Fibroblast of lung (primary cell): ENCODE results near the gene TBX19. TPM values are rescaled to one million over a fixed set of nuclear protein-coding genes. Genes with fewer than 3 reads are reported as not detected.

Experiments
- DNase-seq, 2 donors: peaks; one replicate each; pipeline versions ENCODE4 v3.0.0 to v3.0.0-alpha.2; 2010; ENCODE audit warnings: low read depth in 2 of 2
- H2AFZ ChIP-seq: 2 replicates; pipeline ENCODE4 v1.5.1; 2012; ENCODE audit warnings: low read length, control low read depth, inconsistent platforms
- H3K27ac ChIP-seq: 2 replicates; pipeline ENCODE4 v1.5.1; 2011; ENCODE audit warnings: low read length, control low read depth; ENCODE audit not compliant: insufficient read depth
- H3K27me3 ChIP-seq: 2 replicates; pipeline ENCODE4 v1.5.1; 2011; ENCODE audit warnings: mild to moderate bottlenecking, low read length; ENCODE audit not compliant: control insufficient read depth, insufficient read depth
- H3K36me3 ChIP-seq: 2 replicates; pipeline ENCODE4 v1.5.1; 2011; ENCODE audit warnings: low read length; ENCODE audit not compliant: control insufficient read depth, insufficient read depth
- H3K4me1 ChIP-seq: 2 replicates; pipeline ENCODE4 v1.5.1; 2011; ENCODE audit warnings: low read length; ENCODE audit not compliant: control insufficient read depth, insufficient read depth; ENCODE audit errors: extremely low read depth
- H3K4me2 ChIP-seq: 2 replicates; pipeline ENCODE4 v1.5.1; 2011; ENCODE audit warnings: low read length, control low read depth; ENCODE audit not compliant: insufficient read depth; ENCODE audit errors: extremely low read depth
- H3K4me3 ChIP-seq, 4 experiments: fragments of 200-600 bp in 1 of 4; sonication (generic) in 1 of 4; replicated peaks in 1 of 4; 2 replicates each; pipeline ENCODE4 v1.5.1; 2011 to 2016; ENCODE audit warnings: low read length in 4 of 4, low read depth in 3 of 4, mild to moderate bottlenecking in 3 of 4, control low read depth in 2 of 4, inconsistent platforms in 1 of 4, mixed read lengths in 1 of 4; ENCODE audit not compliant: insufficient read depth in 1 of 4; ENCODE audit errors: control extremely low read depth in 1 of 4
- H3K79me2 ChIP-seq: 2 replicates; pipeline ENCODE4 v1.5.1; 2012; ENCODE audit warnings: mild to moderate bottlenecking, low read length, inconsistent platforms; ENCODE audit not compliant: control insufficient read depth, insufficient read depth
- H3K9ac ChIP-seq: 2 replicates; pipeline ENCODE4 v1.5.1; 2011; ENCODE audit warnings: mild to moderate bottlenecking, low read length, control low read depth; ENCODE audit not compliant: insufficient read depth
- H3K9me3 ChIP-seq: 2 replicates; pipeline ENCODE4 v1.5.1; 2012; ENCODE audit warnings: low read depth, low read length; ENCODE audit not compliant: control insufficient read depth, insufficient read depth
- H4K20me1 ChIP-seq: 2 replicates; pipeline ENCODE4 v1.5.1; 2011; ENCODE audit warnings: low read length; ENCODE audit not compliant: control insufficient read depth, insufficient read depth; ENCODE audit errors: extremely low read depth
- EZH2 ChIP-seq: IDR thresholded peaks from 2 replicates; pipeline ENCODE4 v1.5.1; 2012; ENCODE audit warnings: low read length, control low read depth, mild to moderate bottlenecking; ENCODE audit errors: missing control alignments
- polyA plus RNA-seq, 2 donors: library from polyadenylated mRNA; depleted of rRNA in 1 of 2; stranded (reverse) in 1 of 2; unstranded in 1 of 2; fragments of >200 nt; gene quantifications; 2 replicates each; pipeline ENCODE4 v1.2.1, GENCODE V29; 2011 to 2012; ENCODE audit warnings: missing spikeins in 1 of 2
- total RNA-seq: library from RNA; depleted of rRNA; stranded (reverse); fragments of >200 nt; gene quantifications from 2 replicates; pipeline ENCODE4 v1.2.1, GENCODE V29; 2014
- TF ChIP-seq, protein P1 (sequence below), 2 donors: IDR thresholded peaks in 1 of 2; conservative IDR thresholded peaks in 1 of 2; 1 replicate in 1 of 2; 2 replicates in 1 of 2; pipeline ENCODE4 v1.5.1; 2011 to 2012; ENCODE audit warnings: low read length in 2 of 2, control low read depth in 1 of 2, inconsistent platforms in 1 of 2, low read depth in 1 of 2, mild to moderate bottlenecking in 1 of 2

The TBX19 gene
- total and polyA plus RNA-seq, 2 donors (not counting 1 experiment from before 2014, with no cell fraction given) = 0.94 to 1.2 TPM

DNA sequence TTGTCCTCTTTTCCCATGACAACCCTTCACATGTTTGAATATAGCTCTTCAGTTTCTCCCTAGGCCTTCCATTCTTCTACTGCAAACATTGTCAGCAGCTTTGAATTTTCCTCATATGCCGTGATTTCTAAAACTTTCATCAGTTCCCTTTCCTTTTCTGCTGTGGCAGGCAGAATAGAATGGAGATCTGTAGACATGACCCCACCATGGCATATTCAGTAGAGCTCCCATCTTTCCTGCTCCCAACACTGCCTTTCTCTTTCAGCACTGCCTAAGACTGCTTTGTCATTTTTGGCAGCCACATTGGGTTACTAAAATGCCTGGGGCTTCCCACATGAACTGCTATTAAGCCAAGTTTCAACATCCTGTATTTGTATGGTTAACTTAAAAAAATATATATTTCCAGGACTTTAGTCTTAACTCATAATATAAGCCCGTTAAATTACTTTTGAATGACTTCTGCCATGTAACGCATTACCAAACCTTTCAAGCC, 60.9 kb downstream of the TBX19 start:
- Histone ChIP-seq H3K36me3 (no peaks in the 10 kb centered on the region), H3K4me3 (no peak overlapping the region), H3K4me1 (no peaks in the 10 kb centered on the region), H4K20me1 (no peaks in the 10 kb centered on the region), H3K9ac (no peak overlapping the region), H3K27ac (no peak overlapping the region), H3K79me2 (no peaks in the 10 kb centered on the region), H3K27me3 (peaks cover 2% of the 10 kb centered on the region), H3K9me3 (no peaks in the 10 kb centered on the region), H2AFZ (no peak overlapping the region), H3K4me2 (no peak overlapping the region)
- peak; percentile 35 to 68 for DNase-seq
- TF ChIP-seq, protein P1, sequence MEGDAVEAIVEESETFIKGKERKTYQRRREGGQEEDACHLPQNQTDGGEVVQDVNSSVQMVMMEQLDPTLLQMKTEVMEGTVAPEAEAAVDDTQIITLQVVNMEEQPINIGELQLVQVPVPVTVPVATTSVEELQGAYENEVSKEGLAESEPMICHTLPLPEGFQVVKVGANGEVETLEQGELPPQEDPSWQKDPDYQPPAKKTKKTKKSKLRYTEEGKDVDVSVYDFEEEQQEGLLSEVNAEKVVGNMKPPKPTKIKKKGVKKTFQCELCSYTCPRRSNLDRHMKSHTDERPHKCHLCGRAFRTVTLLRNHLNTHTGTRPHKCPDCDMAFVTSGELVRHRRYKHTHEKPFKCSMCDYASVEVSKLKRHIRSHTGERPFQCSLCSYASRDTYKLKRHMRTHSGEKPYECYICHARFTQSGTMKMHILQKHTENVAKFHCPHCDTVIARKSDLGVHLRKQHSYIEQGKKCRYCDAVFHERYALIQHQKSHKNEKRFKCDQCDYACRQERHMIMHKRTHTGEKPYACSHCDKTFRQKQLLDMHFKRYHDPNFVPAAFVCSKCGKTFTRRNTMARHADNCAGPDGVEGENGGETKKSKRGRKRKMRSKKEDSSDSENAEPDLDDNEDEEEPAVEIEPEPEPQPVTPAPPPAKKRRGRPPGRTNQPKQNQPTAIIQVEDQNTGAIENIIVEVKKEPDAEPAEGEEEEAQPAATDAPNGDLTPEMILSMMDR (conservative IDR thresholded peaks at IDR 0.05 in 1 of 2, IDR thresholded peaks at IDR 0.05 in 1 of 2; ENCODE audit: low read depth in 1 of 2, low read length in 2 of 2) = no peak
- TF ChIP-seq EZH2 = no peak

DNA sequence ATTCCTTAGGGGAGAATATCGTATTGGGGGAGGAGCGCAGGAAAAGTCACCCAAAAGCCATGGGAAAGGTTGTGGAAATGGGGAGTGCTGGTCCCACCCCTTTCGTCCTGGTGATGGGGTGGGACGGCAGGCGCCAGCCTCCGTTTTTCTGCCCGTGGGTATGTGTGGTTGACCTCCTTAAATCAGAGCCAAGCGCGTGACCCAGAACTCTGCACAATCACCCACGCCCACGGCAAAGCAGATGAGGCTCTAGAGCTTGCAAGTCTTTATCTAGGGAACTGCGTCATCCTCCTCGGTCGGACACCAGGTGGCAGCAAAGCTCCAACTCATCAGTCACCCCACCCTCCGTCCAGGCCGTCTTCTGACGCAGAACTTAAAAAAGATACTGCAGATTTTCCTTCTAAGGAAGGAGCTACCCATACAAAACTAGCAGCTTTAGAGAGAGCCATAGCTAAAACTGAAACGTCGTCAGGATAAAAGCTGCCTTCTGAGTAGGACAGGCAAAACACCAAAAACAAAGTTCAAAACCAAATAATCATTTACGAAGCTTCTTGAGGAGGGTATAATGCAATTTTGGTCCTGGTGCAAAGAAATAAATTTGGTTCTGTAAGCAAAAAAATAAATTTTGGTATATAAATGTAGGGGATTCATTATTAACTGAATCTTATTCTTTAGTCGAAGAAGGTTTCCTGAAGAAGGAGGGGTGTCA, 62.0 kb downstream of the TBX19 start:
- Histone ChIP-seq H3K27ac (no peak overlapping the region), H3K9me3 (no peaks in the 10 kb centered on the region), H4K20me1 (no peaks in the 10 kb centered on the region), H2AFZ (peak overlapping the region; percentile 51), H3K4me2 (peak overlapping the region; percentile 65), H3K4me1 (no peaks in the 10 kb centered on the region), H3K9ac (no peak overlapping the region), H3K4me3 (peak overlapping the region in 2 of 4 experiments; percentile 33 to 37), H3K27me3 (peaks cover 2% of the 10 kb centered on the region), H3K79me2 (no peaks in the 10 kb centered on the region), H3K36me3 (no peaks in the 10 kb centered on the region)
- DNase-seq = peak; percentile 86 to 91
- TF ChIP-seq, protein P1 (conservative IDR thresholded peaks at IDR 0.05 in 1 of 2, IDR thresholded peaks at IDR 0.05 in 1 of 2; ENCODE audit: low read depth in 1 of 2, low read length in 2 of 2) = peak; percentile 47 to 72
- no peak for TF ChIP-seq EZH2

DNA sequence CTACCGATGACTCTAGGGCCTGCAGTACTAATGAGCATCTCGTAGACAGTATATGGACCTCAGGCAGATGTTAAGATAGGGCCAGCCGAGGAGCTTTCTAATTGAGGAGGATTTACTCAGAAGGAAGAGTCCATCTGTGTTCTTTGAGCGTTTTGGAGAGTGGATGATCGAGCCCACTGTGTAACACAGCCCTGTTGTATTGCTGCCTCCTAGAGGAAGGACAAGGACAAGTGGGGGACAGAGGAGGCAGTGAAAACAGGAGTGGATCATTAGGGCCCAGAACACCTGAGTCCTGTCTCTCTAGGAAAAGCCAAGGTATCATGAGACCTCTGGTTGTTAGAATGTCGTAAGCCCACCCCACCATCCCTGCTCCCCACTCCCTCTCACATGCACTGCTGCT, 62.9 kb downstream of the TBX19 start:
- Histone ChIP-seq H2AFZ (no peak overlapping the region), H3K36me3 (no peaks in the 10 kb centered on the region), H3K27me3 (peaks cover 2% of the 10 kb centered on the region), H4K20me1 (no peaks in the 10 kb centered on the region), H3K9me3 (no peaks in the 10 kb centered on the region), H3K9ac (no peak overlapping the region), H3K27ac (no peak overlapping the region), H3K4me3 (no peak overlapping the region), H3K4me1 (no peaks in the 10 kb centered on the region), H3K79me2 (no peaks in the 10 kb centered on the region), H3K4me2 (no peak overlapping the region)
- DNase-seq = no peak
- TF ChIP-seq, protein P1 (conservative IDR thresholded peaks at IDR 0.05 in 1 of 2, IDR thresholded peaks at IDR 0.05 in 1 of 2; ENCODE audit: low read depth in 1 of 2, low read length in 2 of 2) = peak in 1 of 2 donors; percentile 22
- TF ChIP-seq EZH2 = no peak
